Bronchial epithelial cell (primary cell): ENCODE measurements around the gene CCDC149. TPM values are rescaled to one million over a fixed set of nuclear protein-coding genes. Genes with fewer than 3 reads are reported as not detected.

Experiments
- DNase-seq: peaks from one replicate; pipeline ENCODE4 v3.0.0-alpha.2; 2010; ENCODE audit warnings: low read depth
- FAIRE-seq: peaks from 2 replicates; lab custom pipeline; 2011; peaks lifted over from hg19 to GRCh38; lab: Jason Lieb, UNC
- H3K27me3 ChIP-seq: 2 replicates; pipeline ENCODE4 v1.5.1; 2011; ENCODE audit warnings: low read length; ENCODE audit not compliant: control insufficient read depth, insufficient read depth
- H3K36me3 ChIP-seq: 2 replicates; pipeline ENCODE4 v1.5.1; 2011; ENCODE audit warnings: low read length; ENCODE audit not compliant: control insufficient read depth, insufficient read depth
- H3K4me3 ChIP-seq: 2 replicates; pipeline ENCODE4 v1.5.1; 2011; ENCODE audit warnings: mild to moderate bottlenecking, low read depth, low read length, control low read depth
- total RNA-seq: library from RNA; depleted of rRNA; stranded (reverse); fragments of >200 nt; gene quantifications from 2 replicates; pipeline ENCODE4 v1.2.1, GENCODE V29; 2014
- TF ChIP-seq, protein P1 (sequence below): IDR thresholded peaks from 2 replicates; pipeline ENCODE4 v1.5.1; 2011; ENCODE audit warnings: mild to moderate bottlenecking, moderate library complexity, low read length, control low read depth, inconsistent platforms; ENCODE audit not compliant: insufficient read depth, severe bottlenecking

CCDC149 gene
- total RNA-seq, 1 donor from 2014 or later: 4.2 TPM

GRCh38 chr4:24774452-24774851, 138.4 kb downstream of the CCDC149 start:
- no peaks in the 10 kb centered on the region for H3K36me3 ChIP-seq
- no peak overlapping the region for H3K4me3 ChIP-seq
- DNase-seq: peak; percentile 81
- H3K27me3 ChIP-seq: no peaks in the 10 kb centered on the region
- TF ChIP-seq, protein P1, sequence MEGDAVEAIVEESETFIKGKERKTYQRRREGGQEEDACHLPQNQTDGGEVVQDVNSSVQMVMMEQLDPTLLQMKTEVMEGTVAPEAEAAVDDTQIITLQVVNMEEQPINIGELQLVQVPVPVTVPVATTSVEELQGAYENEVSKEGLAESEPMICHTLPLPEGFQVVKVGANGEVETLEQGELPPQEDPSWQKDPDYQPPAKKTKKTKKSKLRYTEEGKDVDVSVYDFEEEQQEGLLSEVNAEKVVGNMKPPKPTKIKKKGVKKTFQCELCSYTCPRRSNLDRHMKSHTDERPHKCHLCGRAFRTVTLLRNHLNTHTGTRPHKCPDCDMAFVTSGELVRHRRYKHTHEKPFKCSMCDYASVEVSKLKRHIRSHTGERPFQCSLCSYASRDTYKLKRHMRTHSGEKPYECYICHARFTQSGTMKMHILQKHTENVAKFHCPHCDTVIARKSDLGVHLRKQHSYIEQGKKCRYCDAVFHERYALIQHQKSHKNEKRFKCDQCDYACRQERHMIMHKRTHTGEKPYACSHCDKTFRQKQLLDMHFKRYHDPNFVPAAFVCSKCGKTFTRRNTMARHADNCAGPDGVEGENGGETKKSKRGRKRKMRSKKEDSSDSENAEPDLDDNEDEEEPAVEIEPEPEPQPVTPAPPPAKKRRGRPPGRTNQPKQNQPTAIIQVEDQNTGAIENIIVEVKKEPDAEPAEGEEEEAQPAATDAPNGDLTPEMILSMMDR: no peak
- no peak for FAIRE-seq

DNA sequence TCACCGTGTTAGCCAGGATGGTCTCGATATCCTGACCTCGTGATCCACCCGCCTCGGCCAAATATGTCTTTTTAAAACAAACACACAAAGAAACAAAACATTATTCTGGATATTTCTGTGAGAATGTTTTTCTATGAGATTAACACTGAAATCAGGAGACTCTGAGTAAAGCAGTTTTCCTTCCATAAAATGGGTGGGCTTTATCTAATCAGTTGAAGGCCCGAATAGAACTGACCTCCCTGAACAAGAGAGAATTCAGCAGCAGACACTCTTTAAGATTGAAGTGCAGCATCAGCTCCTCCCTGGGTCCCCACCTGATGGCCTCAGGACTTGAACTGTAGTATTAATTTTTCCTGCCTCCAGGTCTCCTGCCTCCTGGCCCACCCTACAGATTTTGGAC, 139.9 kb downstream of the CCDC149 start:
- no peak overlapping the region for H3K4me3 ChIP-seq
- H3K27me3 ChIP-seq: no peaks in the 10 kb centered on the region
- TF ChIP-seq, protein P1: no peak
- no peaks in the 10 kb centered on the region for H3K36me3 ChIP-seq
- FAIRE-seq: no peak
- no peak for DNase-seq

DNA sequence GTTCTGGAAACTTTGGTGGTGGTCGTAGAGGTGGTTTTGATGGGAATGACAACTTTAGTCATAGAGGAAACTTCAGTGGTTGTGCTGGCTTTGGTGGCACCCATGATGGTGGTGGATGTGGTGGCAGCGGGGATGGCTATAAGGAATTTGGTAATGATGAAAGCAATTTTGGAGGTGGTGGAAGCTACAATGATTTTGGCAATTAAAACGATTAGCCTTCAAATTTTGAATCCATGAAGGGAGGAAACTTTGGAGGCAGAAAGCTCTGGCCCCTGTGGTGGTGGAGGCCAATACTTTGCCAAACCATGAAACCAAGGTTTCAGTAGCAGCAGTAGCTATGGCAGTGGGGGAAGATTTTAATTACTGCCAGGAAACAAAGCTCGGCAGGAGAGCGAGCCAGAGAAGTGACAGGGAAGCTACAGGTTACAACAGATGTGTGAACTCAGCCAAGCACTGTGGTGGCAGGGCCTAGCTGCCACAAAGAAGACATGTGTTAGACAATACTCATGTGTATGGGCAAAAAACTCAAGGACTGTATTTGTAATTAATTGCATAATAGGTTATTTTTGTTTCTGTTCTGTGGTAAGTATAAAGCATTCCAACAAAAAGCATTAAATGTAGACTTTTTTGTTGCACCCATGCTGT, 140.7 kb downstream of the CCDC149 start:
- FAIRE-seq (no peak), DNase-seq (no peak)
- no peaks in the 10 kb centered on the region for H3K27me3 ChIP-seq
- no peaks in the 10 kb centered on the region for H3K36me3 ChIP-seq
- TF ChIP-seq, protein P1: no peak
- no peak overlapping the region for H3K4me3 ChIP-seq

GRCh38 chr4:24771241-24771640, 141.6 kb downstream of the CCDC149 start:
- DNase-seq (no peak), FAIRE-seq (no peak)
- TF ChIP-seq, protein P1: no peak
- no peak overlapping the region for H3K4me3 ChIP-seq
- H3K27me3 ChIP-seq: no peaks in the 10 kb centered on the region
- H3K36me3 ChIP-seq: no peaks in the 10 kb centered on the region

- Histone ChIP-seq H3K36me3 (no peaks in the 10 kb centered on the region), H3K27me3 (no peaks in the 10 kb centered on the region), H3K4me3 (no peak overlapping the region)
- TF ChIP-seq, protein P1: no peak
- no peak for DNase-seq
- FAIRE-seq: no peak
Measured at GRCh38 chr4:24770667-24771066, 142.2 kb downstream of the CCDC149 start.
